Measurements from ENCODE around the gene CCDC92B. TPM values are rescaled to one million over a fixed set of nuclear protein-coding genes. Genes with fewer than 3 reads are reported as not detected.
"Not testable (repeated sequence)": the region's sequence is repeated elsewhere in the genome, so short reads cannot be mapped to it uniquely, and the experiment has no call there.

Gene CCDC92B
- total RNA-seq, 4 donors from 2014 or later, result 0.25 TPM; not detected in 3

GRCh38 chr17:2789700-2790099 lies 40.2 kb upstream of the CCDC92B start:
- Histone ChIP-seq H3K9me3 (no peaks in the 10 kb centered on the region), H3K27me3 (no peaks in the 10 kb centered on the region), H3K4me3 (replicated peaks in 1 of 3) (no peak overlapping the region), H3K36me3 (no peaks in the 10 kb centered on the region), H3K4me1 (no peaks in the 10 kb centered on the region), H3K27ac (no peak overlapping the region)
- no peak for DNase-seq
- no peak for TF ChIP-seq CTCF (IDR thresholded peaks at IDR 0.05)
- TF ChIP-seq POLR2A (IDR thresholded peaks at IDR 0.05), result no peak
- intact Hi-C loops (cut with DNase I), result no loop called here
- 73 to 87% methylated on average over 3 of the region's 3 CpGs for WGBS, 2 donors

GRCh38 chr17:2786176-2786881 lies 36.9 kb upstream of the CCDC92B start:
- 22 to 31% methylated on average over 21 of the region's 21 CpGs for WGBS, 2 donors
- intact Hi-C loops (cut with DNase I), result no loop called here
- peak; percentile 72 to 73 for DNase-seq

GRCh38 chr17:2785376-2785775 lies 35.9 kb upstream of the CCDC92B start:
- WGBS, 2 donors, result 87 to 90% methylated on average over 12 of the region's 12 CpGs
- H3K27me3 ChIP-seq; H3K9me3 ChIP-seq; H3K4me3 ChIP-seq (replicated peaks in 1 of 3); H3K27ac ChIP-seq; H3K36me3 ChIP-seq; intact Hi-C loops (cut with DNase I); DNase-seq; H3K4me1 ChIP-seq: not testable (repeated sequence)

More at GRCh38 chr17:2786176-2786881, 36.9 kb upstream of the CCDC92B start:
- Histone ChIP-seq H3K27ac (no peak overlapping the region), H3K27me3 (no peaks in the 10 kb centered on the region), H3K36me3 (no peaks in the 10 kb centered on the region), H3K4me1 (no peaks in the 10 kb centered on the region), H3K9me3 (no peaks in the 10 kb centered on the region), H3K4me3 (replicated peaks in 1 of 3) (no peak overlapping the region)
- TF ChIP-seq POLR2A (IDR thresholded peaks at IDR 0.05), result no peak
- TF ChIP-seq CTCF (IDR thresholded peaks at IDR 0.05), result peak in 4 of 6 experiments; percentile 27 to 59 (median 46)

GRCh38 chr17:2784864-2785263 lies 35.4 kb upstream of the CCDC92B start:
- WGBS, 2 donors, result 81 to 89% methylated on average over 8 of the region's 8 CpGs
- no peaks in the 10 kb centered on the region for H3K4me1 ChIP-seq
- intact Hi-C loops (cut with DNase I), result no loop called here
- H3K27me3 ChIP-seq, result no peaks in the 10 kb centered on the region
- no peak overlapping the region for H3K27ac ChIP-seq
- H3K4me3 ChIP-seq (replicated peaks in 1 of 3), result no peak overlapping the region
- no peaks in the 10 kb centered on the region for H3K9me3 ChIP-seq
- H3K36me3 ChIP-seq, result no peaks in the 10 kb centered on the region
- TF ChIP-seq POLR2A (IDR thresholded peaks at IDR 0.05) (no peak), CTCF (IDR thresholded peaks at IDR 0.05) (no peak)
- no peak for DNase-seq

- TF ChIP-seq POLR2A (IDR thresholded peaks at IDR 0.05), result no peak
- no peak overlapping the region for H3K27ac ChIP-seq
- H3K27me3 ChIP-seq, result no peaks in the 10 kb centered on the region
- intact Hi-C loops (cut with DNase I), result no loop called here
- H3K9me3 ChIP-seq, result no peaks in the 10 kb centered on the region
- no peaks in the 10 kb centered on the region for H3K36me3 ChIP-seq
- DNase-seq, result no peak
- 71 to 90% methylated on average over 4 of the region's 4 CpGs for WGBS, 2 donors
- no peaks in the 10 kb centered on the region for H3K4me1 ChIP-seq
- no peak overlapping the region for H3K4me3 ChIP-seq (replicated peaks in 1 of 3)
Observed at GRCh38 chr17:2783310-2784030, 34.0 kb upstream of the CCDC92B start.

- Histone ChIP-seq H3K4me1 (peaks cover 0 to 2% of the 10 kb centered on the region in 2 donors), H3K27ac (no peak overlapping the region), H3K36me3 (no peaks in the 10 kb centered on the region), H3K4me3 (replicated peaks in 1 of 3) (no peak overlapping the region), H3K27me3 (no peaks in the 10 kb centered on the region), H3K9me3 (no peaks in the 10 kb centered on the region)
- intact Hi-C loops (cut with DNase I), result no loop called here
- DNase-seq, result no peak
- WGBS, 2 donors, result 55 to 58% methylated on average over 5 of the region's 6 CpGs
- TF ChIP-seq POLR2A (IDR thresholded peaks at IDR 0.05) (no peak), CTCF (IDR thresholded peaks at IDR 0.05) (no peak)
Observed at GRCh38 chr17:2782055-2782454, 32.6 kb upstream of the CCDC92B start.

GRCh38 chr17:2781598-2781997 lies 32.1 kb upstream of the CCDC92B start:
- DNase-seq; intact Hi-C loops (cut with DNase I); H3K4me1 ChIP-seq; H3K9me3 ChIP-seq; H3K36me3 ChIP-seq; H3K4me3 ChIP-seq (replicated peaks in 1 of 3); H3K27me3 ChIP-seq; H3K27ac ChIP-seq: not testable (repeated sequence)
- WGBS, 2 donors, result 90 to 92% methylated on average over 6 to 15 of the region's 15 CpGs

Measured in thyroid gland (tissue), 4 donors.